ENCODE measurements around the gene SH2B3. TPM values are rescaled to one million over a fixed set of nuclear protein-coding genes. Genes with fewer than 3 reads are reported as not detected.

The SH2B3 gene
- total and polyA plus RNA-seq, 2 donors (not counting 1 experiment from before 2014, with no cell fraction given) = 21.9 to 69.4 TPM

GRCh38 chr12:111440152-111440551 lies 34.4 kb downstream of the SH2B3 start:
- H4K20me1 ChIP-seq (ENCODE audit: control insufficient read depth, insufficient read depth, low read length, poor library complexity, severe bottlenecking) = peaks cover 74% of the 10 kb centered on the region
- Mint-ChIP-seq H3K9me3 (ENCODE audit: insufficient read depth) (no peaks in the 10 kb centered on the region), H3K27ac (peak overlapping the region; percentile 46), H3K4me1 (peaks cover 83% of the 10 kb centered on the region), H3K27me3 (no peaks in the 10 kb centered on the region), H3K4me3 (no peak overlapping the region)
- ChIA-PET POLR2A (no interaction called here), CTCF (interaction anchor here (42.0 kb wide), 1 partner anchor 37 kb away, joined by 1472 read pairs; the partner anchor contains the start of gene SH2B3)
- peaks cover 59 to 93% of the 10 kb centered on the region in 2 donors for H3K4me1 ChIP-seq (ENCODE audit: control insufficient read depth in 2 of 2, insufficient read depth in 2 of 2, low read length in 2 of 2)
- no peak overlapping the region for H3K4me2 ChIP-seq (replicated peaks; ENCODE audit: low read depth, low read length, poor library complexity, severe bottlenecking)
- WGBS (ENCODE audit: insufficient coverage) = 91% methylated on average over 8 of the region's 8 CpGs
- TF ChIP-seq CTCF (IDR thresholded peaks at IDR 0.05) (no peak), EZH2 (IDR thresholded peaks at IDR 0.05; ENCODE audit: borderline replicate concordance, insufficient read depth, low read depth, low read length, poor library complexity, severe bottlenecking) (no peak)
- intact Hi-C loops (cut with micrococcal nuclease) = no loop called here
- no peaks in the 10 kb centered on the region for H3K27me3 ChIP-seq (replicated peaks in 1 of 4; ENCODE audit: control extremely low read depth in 1 of 4, control insufficient read depth in 3 of 4, insufficient read depth in 4 of 4, low read length in 3 of 4)
- peak; percentile 4 for DNase-seq
- peaks cover 0 to 22% of the 10 kb centered on the region in 2 experiments for H3K36me3 ChIP-seq (replicated peaks in 1 of 2; ENCODE audit: control extremely low read depth in 1 of 2, control insufficient read depth in 1 of 2, extremely low read depth in 1 of 2, insufficient read depth in 2 of 2, low read length in 1 of 2)
- H3K79me2 ChIP-seq (ENCODE audit: control insufficient read depth, insufficient read depth, low read length) = peaks cover 95% of the 10 kb centered on the region
- ATAC-seq (ENCODE audit: low read depth) = no peak
- H2AFZ ChIP-seq (ENCODE audit: insufficient read depth, low read depth, low read length, poor library complexity, severe bottlenecking) = no peak overlapping the region
- H3K9me3 ChIP-seq (ENCODE audit: control extremely low read depth in 1 of 3, control insufficient read depth in 2 of 3, insufficient read depth in 1 of 3, low read length in 2 of 3) = no peaks in the 10 kb centered on the region
- H3K27ac ChIP-seq (ENCODE audit: low read length in 2 of 2) = no peak overlapping the region
- H3K4me3 ChIP-seq (ENCODE audit: control extremely low read depth in 1 of 5, extremely low read depth in 1 of 5, insufficient read depth in 1 of 5, low read depth in 2 of 5, low read length in 4 of 5) = no peak overlapping the region
- no peak overlapping the region for H3K9ac ChIP-seq (ENCODE audit: low read length)

- peaks cover 83% of the 10 kb centered on the region for H3K4me1 Mint-ChIP-seq
- no peak overlapping the region for H3K27ac Mint-ChIP-seq
- no peak overlapping the region for H3K4me3 Mint-ChIP-seq
- H3K9me3 ChIP-seq (ENCODE audit: control extremely low read depth in 1 of 3, control insufficient read depth in 2 of 3, insufficient read depth in 1 of 3, low read length in 2 of 3) = no peaks in the 10 kb centered on the region
- DNase-seq (no peak), ATAC-seq (ENCODE audit: low read depth) (no peak)
- ChIA-PET CTCF (interaction anchor here (1.1 to 42.0 kb wide), 3 partner anchors 11 to 37 kb away, joined by 3 to 1472 read pairs (median 30); partner anchors contain the start of gene SH2B3), POLR2A (interaction anchor here (0.7 kb wide), 1 partner anchor 42 kb away, joined by 4 read pairs; no protein-coding TSS in a partner anchor)
- no peaks in the 10 kb centered on the region for H3K9me3 Mint-ChIP-seq (ENCODE audit: insufficient read depth)
- peaks cover 59 to 93% of the 10 kb centered on the region in 2 donors for H3K4me1 ChIP-seq (ENCODE audit: control insufficient read depth in 2 of 2, insufficient read depth in 2 of 2, low read length in 2 of 2)
- H3K9ac ChIP-seq (ENCODE audit: low read length) = no peak overlapping the region
- H3K27ac ChIP-seq (ENCODE audit: low read length in 2 of 2) = no peak overlapping the region
- TF ChIP-seq CTCF (IDR thresholded peaks at IDR 0.05) (no peak), EZH2 (IDR thresholded peaks at IDR 0.05; ENCODE audit: borderline replicate concordance, insufficient read depth, low read depth, low read length, poor library complexity, severe bottlenecking) (no peak)
- no peaks in the 10 kb centered on the region for H3K27me3 Mint-ChIP-seq
- peaks cover 76% of the 10 kb centered on the region for H4K20me1 ChIP-seq (ENCODE audit: control insufficient read depth, insufficient read depth, low read length, poor library complexity, severe bottlenecking)
- intact Hi-C loops (cut with micrococcal nuclease) = no loop called here
- H3K27me3 ChIP-seq (replicated peaks in 1 of 4; ENCODE audit: control extremely low read depth in 1 of 4, control insufficient read depth in 3 of 4, insufficient read depth in 4 of 4, low read length in 3 of 4) = no peaks in the 10 kb centered on the region
- peaks cover 0 to 22% of the 10 kb centered on the region in 2 experiments for H3K36me3 ChIP-seq (replicated peaks in 1 of 2; ENCODE audit: control extremely low read depth in 1 of 2, control insufficient read depth in 1 of 2, extremely low read depth in 1 of 2, insufficient read depth in 2 of 2, low read length in 1 of 2)
- no peak overlapping the region for H2AFZ ChIP-seq (ENCODE audit: insufficient read depth, low read depth, low read length, poor library complexity, severe bottlenecking)
- H3K4me2 ChIP-seq (replicated peaks; ENCODE audit: low read depth, low read length, poor library complexity, severe bottlenecking) = no peak overlapping the region
- H3K4me3 ChIP-seq (ENCODE audit: control extremely low read depth in 1 of 5, extremely low read depth in 1 of 5, insufficient read depth in 1 of 5, low read depth in 2 of 5, low read length in 4 of 5) = no peak overlapping the region
- peaks cover 95% of the 10 kb centered on the region for H3K79me2 ChIP-seq (ENCODE audit: control insufficient read depth, insufficient read depth, low read length)
- no CpG with 5 or more reads among the region's 3 CpGs for WGBS (ENCODE audit: insufficient coverage)
Measured at GRCh38 chr12:111440631-111441030, 34.9 kb downstream of the SH2B3 start.
